Pons (tissue), 1 donor: ENCODE results near the gene NUCB1.

Experiments
- DNase-seq: peaks from one replicate; pipeline ENCODE4 v3.0.0-alpha.2; 2016; ENCODE audit warnings: low spot score

NUCB1 gene

DNA sequence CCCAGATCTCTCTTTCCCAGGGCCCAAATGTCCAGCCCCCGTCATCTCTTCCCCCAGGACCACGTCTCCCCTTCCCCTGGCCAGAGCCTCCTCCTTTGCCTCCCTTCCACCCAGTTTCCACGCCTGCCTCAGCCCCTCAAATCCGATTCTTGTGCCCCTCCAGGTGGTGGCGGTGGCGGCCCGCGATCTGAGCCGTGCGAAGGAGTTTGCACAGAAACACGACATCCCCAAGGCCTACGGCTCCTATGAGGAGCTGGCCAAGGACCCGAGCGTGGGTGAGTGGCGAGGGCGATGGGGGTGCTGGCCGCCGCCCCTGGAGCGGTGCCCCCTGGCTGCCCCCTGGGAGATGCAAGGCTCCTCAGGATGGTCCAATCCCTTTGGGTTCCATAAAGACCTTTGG lies 34.7 kb downstream of the NUCB1 start:
- DNase-seq, result no peak

- no peak for DNase-seq
Observed at GRCh38 chr19:48935864-48936263, 35.8 kb downstream of the NUCB1 start.

- no peak for DNase-seq
Observed at GRCh38 chr19:48938256-48938655, 38.1 kb downstream of the NUCB1 start.

DNA sequence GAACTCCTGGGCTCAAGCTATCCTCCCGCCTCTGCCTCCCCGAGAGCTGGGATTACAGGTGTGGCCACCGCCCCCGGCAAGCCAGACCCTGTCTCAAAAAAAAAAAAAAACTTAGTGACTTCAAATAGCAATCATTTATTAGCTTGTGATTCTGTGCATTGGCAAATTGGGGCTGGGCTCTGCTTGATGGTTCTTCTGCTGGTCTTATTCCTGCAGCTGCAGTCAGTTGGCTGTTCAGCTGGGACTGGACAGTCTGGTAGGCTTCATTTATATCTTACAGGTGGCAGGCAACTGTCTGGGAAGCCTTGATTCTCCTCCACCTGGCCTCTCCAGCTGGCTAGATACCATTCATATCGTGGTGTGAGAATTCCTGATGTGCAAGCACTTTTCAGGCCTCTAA lies 40.8 kb downstream of the NUCB1 start:
- no peak for DNase-seq

GRCh38 chr19:48943081-48943480 lies 43.0 kb downstream of the NUCB1 start:
- no peak for DNase-seq

DNA sequence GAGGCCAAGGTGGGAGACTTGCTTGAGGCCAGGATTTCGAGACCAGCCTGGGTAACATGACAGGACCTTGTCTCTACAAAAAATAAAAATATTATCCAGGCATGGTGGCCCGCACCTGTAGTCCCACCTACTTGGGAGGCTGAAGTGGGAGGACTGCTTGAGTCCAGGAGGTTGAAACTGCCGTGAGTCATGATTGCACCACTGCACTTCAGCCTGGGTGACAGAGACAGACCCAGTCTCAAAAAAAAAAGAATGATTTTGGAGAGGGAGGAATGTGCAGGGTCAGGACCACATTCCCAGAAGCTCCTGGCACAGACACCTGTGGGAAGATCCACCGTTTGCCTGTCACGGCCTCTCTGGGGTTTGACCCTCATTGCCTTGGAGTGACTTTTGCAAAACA lies 45.3 kb downstream of the NUCB1 start:
- DNase-seq, result no peak

- no peak for DNase-seq
Observed at GRCh38 chr19:48945817-48946216, 45.7 kb downstream of the NUCB1 start.

- no peak for DNase-seq
Observed at GRCh38 chr19:48946463-48947257, 46.5 kb downstream of the NUCB1 start.

DNA sequence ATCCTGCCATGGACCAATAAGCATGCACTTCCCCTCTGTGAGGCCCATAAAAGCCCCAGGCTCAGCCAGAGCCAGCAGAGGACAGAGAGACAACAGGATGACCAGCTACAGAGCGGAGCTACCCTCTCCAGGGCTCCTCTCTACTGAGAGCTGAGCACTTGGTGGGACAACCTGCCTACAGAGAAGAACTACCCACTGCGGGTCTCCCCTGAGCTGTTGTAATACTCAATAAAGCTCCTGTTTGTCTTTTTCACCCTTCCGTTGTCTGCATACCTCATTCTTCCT lies 47.1 kb downstream of the NUCB1 start:
- DNase-seq, result no peak

GRCh38 chr19:48950159-48950558 lies 50.0 kb downstream of the NUCB1 start:
- no peak for DNase-seq

DNA sequence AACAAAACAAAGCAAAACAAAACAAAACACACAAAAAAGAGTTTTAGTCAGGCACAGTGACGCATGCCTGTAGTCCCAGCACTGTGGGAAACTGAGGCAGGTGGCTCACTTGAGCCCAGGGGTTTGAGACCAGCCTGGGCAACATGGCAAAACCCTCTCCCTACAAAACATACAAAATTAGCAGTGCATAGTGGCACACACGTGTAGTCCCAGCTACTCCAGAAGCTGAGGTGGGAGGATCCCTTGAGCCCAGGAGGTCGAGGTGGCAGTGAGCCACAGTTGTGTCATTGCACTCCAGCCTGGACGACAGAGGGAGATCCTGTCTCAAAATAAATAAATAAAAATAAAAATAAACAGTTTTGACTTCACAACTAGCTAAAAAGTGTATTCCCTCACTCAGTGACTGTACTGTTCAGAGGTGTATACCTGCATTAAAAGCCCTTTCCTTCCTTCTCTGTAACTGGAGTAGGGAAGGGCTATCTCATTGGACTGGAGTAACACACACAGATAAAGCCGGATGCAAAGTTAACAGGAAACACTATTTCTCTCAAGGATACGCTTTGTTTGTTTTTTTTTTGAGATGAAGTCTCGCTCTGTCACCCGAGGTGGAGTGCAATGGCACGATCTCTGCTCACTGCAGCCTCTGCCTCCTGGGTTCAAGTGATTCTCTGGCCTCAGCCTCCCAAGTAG lies 50.9 kb downstream of the NUCB1 start:
- DNase-seq, result no peak

- DNase-seq, result no peak
Observed at GRCh38 chr19:48953141-48953540, 53.0 kb downstream of the NUCB1 start.

- no peak for DNase-seq
Observed at GRCh38 chr19:48953990-48954594, 54.0 kb downstream of the NUCB1 start.

DNA sequence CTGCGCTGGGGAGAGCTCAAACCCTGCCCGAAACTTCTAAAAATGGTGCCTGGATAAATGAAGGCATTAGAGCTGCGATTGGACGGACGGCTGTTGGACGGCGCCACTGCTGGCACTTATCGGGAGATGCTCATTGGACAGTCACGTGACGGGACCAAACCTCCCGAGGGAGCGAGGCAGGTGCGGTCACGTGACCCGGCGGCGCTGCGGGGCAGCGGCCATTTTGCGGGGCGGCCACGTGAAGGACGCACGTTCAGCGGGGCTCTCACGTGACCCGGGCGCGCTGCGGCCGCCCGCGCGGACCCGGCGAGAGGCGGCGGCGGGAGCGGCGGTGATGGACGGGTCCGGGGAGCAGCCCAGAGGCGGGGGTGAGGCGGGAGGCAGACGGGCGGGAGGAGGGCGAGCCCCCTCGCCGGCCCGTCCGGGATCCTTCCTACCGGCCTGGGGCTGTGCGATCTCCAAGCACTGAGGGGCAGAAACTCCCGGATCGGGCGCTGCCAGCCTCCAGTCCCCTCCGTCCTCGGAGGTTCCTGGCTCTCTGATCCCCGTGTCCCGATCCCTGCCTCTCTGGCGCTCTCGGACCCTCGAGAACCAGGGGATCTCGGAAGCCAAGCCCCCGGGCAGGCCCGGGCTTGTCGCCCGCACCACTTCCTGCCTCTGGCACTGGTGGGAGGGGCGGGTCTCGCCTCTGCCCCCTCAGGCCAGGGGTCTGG lies 54.6 kb downstream of the NUCB1 start, which contains the start of gene BAX:
TSS of gene BAX (plus strand) at position 281 of the 713 bp plus-strand sequence. CDS start at position 335, 54 bp downstream.
- peak; percentile 89 for DNase-seq

GRCh38 chr19:48955308-48955958 lies 55.3 kb downstream of the NUCB1 start:
- no peak for DNase-seq

DNA sequence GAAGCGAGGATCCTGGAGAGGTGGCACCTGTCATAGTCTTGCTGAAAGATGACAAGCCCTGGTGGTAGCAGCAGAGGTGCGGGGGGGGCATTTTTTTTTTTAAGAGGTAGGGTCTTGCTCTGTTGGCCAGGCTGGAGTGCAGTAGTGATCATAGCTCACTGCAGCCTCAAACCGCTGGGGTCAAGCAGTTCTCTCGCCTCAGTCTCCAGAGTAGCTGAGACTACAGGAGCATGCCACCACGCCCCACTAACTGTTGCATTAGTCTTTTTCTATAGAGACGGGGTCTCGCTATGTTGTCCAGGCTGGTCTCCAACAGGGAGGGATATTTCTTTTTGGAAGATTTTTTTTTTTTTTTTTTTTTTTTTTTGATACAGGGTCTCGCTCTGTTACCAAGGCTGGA lies 57.9 kb downstream of the NUCB1 start:
- no peak for DNase-seq

- DNase-seq, result no peak
Observed at GRCh38 chr19:48959341-48960239, 59.5 kb downstream of the NUCB1 start.

DNA sequence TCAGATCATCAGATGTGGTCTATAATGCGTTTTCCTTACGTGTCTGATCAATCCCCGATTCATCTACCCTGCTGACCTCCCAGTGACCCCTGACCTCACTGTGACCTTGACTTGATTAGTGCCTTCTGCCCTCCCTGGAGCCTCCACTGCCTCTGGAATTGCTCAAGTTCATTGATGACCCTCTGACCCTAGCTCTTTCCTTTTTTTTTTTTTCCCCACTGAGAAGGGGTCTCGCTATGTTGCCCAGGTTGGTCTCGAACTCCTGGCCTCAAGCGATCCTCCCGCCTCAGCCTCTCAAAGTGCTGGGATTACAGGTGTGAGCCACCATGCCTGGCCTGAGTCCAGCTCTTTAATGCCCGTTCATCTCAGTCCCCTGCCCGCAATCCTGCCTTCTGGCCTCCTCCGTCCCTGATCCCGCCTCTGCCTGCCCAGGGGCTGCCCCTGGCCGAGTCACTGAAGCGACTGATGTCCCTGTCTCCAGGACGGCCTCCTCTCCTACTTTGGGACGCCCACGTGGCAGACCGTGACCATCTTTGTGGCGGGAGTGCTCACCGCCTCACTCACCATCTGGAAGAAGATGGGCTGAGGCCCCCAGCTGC lies 61.0 kb downstream of the NUCB1 start:
- no peak for DNase-seq

GRCh38 chr19:48961673-48962028 lies 61.5 kb downstream of the NUCB1 start:
- no peak for DNase-seq

- peak; percentile 44 for DNase-seq
Observed at GRCh38 chr19:48962029-48962848, 62.1 kb downstream of the NUCB1 start.
